H1 (cell line): Measurements from ENCODE around the gene NBAS. TPM values are rescaled to one million over a fixed set of nuclear protein-coding genes. Genes with fewer than 3 reads are reported as not detected.

Experiments used
- CTCF ChIA-PET: fragments of 300-600 bp; sonication (Branson Sonifier 250); formaldehyde crosslinking; loops from one replicate; lab custom pipeline; 2021; ENCODE audit not compliant: partially characterized antibody; lab: Charles Lee
- POLR2A ChIA-PET: fragments of 300-600 bp; sonication (Branson Sonifier 250); formaldehyde crosslinking; loops from one replicate; lab custom pipeline; 2021; ENCODE audit warnings: inconsistent platforms; ENCODE audit not compliant: partially characterized antibody; lab: Charles Lee
- DNase-seq, 2 experiments: peaks; one replicate each; pipeline versions ENCODE4 v3.0.0 to v3.0.0-alpha.2; 2010 to 2022; ENCODE audit warnings: low spot score in 2 of 2, low read depth in 1 of 2, mixed read lengths in 1 of 2
- FAIRE-seq: peaks from 2 replicates; lab custom pipeline; 2011; peaks lifted over from hg19 to GRCh38; lab: Jason Lieb, UNC
- H2AFZ ChIP-seq: 2 replicates; pipeline ENCODE4 v1.8.1; 2012; ENCODE audit warnings: low read length, inconsistent platforms
- H2AK5ac ChIP-seq: 2 replicates; pipeline ENCODE4 v1.6.1; 2013; ENCODE audit warnings: low read depth, low read length
- H2BK120ac ChIP-seq: replicated peaks from 2 replicates; pipeline ENCODE3; 2013; ENCODE audit warnings: low read depth, low read length, inconsistent platforms
- H2BK12ac ChIP-seq: 2 replicates; pipeline ENCODE4 v1.6.1; 2013; ENCODE audit warnings: low read depth, low read length
- H2BK15ac ChIP-seq: 2 replicates; pipeline ENCODE4 v1.6.1; 2013; ENCODE audit warnings: low read length
- H2BK20ac ChIP-seq: 2 replicates; pipeline ENCODE4 v1.6.1; 2013; ENCODE audit warnings: low read length
- H2BK5ac ChIP-seq: 2 replicates; pipeline ENCODE4 v1.6.1; 2013; ENCODE audit warnings: low read depth, low read length
- H3K14ac ChIP-seq: 2 replicates; pipeline ENCODE4 v1.6.1; 2013; ENCODE audit warnings: inconsistent platforms; ENCODE audit not compliant: insufficient read length
- H3K18ac ChIP-seq: 2 replicates; pipeline ENCODE4 v1.6.1; 2013; ENCODE audit warnings: low read length; ENCODE audit errors: extremely low read depth
- H3K23ac ChIP-seq: 2 replicates; pipeline ENCODE4 v1.6.1; 2013; ENCODE audit warnings: inconsistent platforms; ENCODE audit not compliant: insufficient read length
- H3K23me2 ChIP-seq: 2 replicates; pipeline ENCODE4 v1.6.1; 2013; ENCODE audit warnings: low read depth, low read length
- H3K27ac ChIP-seq: 2 replicates; pipeline ENCODE4 v1.6.1; 2011; ENCODE audit warnings: low read depth, low read length, inconsistent platforms
- H3K27me3 ChIP-seq, 4 experiments: replicated peaks in 1 of 4; 1 replicate in 1 of 4; 2 replicates in 3 of 4; pipeline versions ENCODE4 v1.6.1 to v1.8.1; 2011 to 2013; ENCODE audit warnings: low read length in 3 of 4, mild to moderate bottlenecking in 3 of 4, inconsistent platforms in 2 of 4, mixed read lengths in 2 of 4, moderate library complexity in 1 of 4; ENCODE audit not compliant: control insufficient read depth in 3 of 4, insufficient read depth in 3 of 4; ENCODE audit errors: extremely low read depth in 1 of 4
- H3K36me3 ChIP-seq, 4 experiments: 2 replicates each; pipeline versions ENCODE4 v1.6.1 to v1.8.1; 2011 to 2013; ENCODE audit warnings: mild to moderate bottlenecking in 4 of 4, low read length in 3 of 4, moderate library complexity in 2 of 4, control low read depth in 1 of 4, inconsistent platforms in 1 of 4; ENCODE audit not compliant: insufficient read depth in 4 of 4, control insufficient read depth in 2 of 4
- H3K4ac ChIP-seq: replicated peaks from 2 replicates; pipeline ENCODE3; 2013; ENCODE audit warnings: low read length, low read depth, mixed read lengths, inconsistent platforms; ENCODE audit not compliant: insufficient read length
- H3K4me1 ChIP-seq, 4 experiments: replicated peaks in 1 of 4; 1 replicate in 1 of 4; 2 replicates in 3 of 4; pipeline versions ENCODE4 v1.6.1 to v1.8.1; 2011 to 2013; ENCODE audit warnings: low read length in 3 of 4, inconsistent platforms in 2 of 4, mixed read lengths in 1 of 4; ENCODE audit not compliant: insufficient read depth in 4 of 4, control insufficient read depth in 3 of 4
- H3K4me2 ChIP-seq, 2 experiments: 2 replicates each; pipeline versions ENCODE4 v1.6.1 to v1.8.1; 2011 to 2013; ENCODE audit warnings: low read depth in 2 of 2, low read length in 2 of 2, control low read depth in 1 of 2, inconsistent platforms in 1 of 2, mild to moderate bottlenecking in 1 of 2; ENCODE audit not compliant: insufficient read depth in 1 of 2
- H3K4me3 ChIP-seq, 4 experiments: fragments of 200-600, 300-600 bp in 1 of 4; sonication (generic), shearing (Covaris generic), sonication (Bioruptor Twin) in 1 of 4; 2 replicates each; pipeline versions ENCODE4 v1.5.1 to v1.8.1; 2011 to 2016; ENCODE audit warnings: low read length in 4 of 4, low read depth in 3 of 4, control low read depth in 2 of 4, inconsistent platforms in 2 of 4, mild to moderate bottlenecking in 2 of 4, mixed read lengths in 1 of 4, moderate library complexity in 1 of 4; ENCODE audit not compliant: insufficient read depth in 2 of 4; ENCODE audit errors: extremely low read depth in 1 of 4
- H3K56ac ChIP-seq: replicated peaks from 2 replicates; pipeline ENCODE3; 2013; ENCODE audit warnings: low read depth, mild to moderate bottlenecking, mixed read lengths, low read length, inconsistent platforms; ENCODE audit not compliant: insufficient read length
- H3K79me1 ChIP-seq: 2 replicates; pipeline ENCODE4 v1.6.1; 2013; ENCODE audit warnings: low read depth, low read length, control low read depth
- H3K79me2 ChIP-seq, 2 experiments: 2 replicates each; pipeline versions ENCODE4 v1.6.1 to v1.8.1; 2012 to 2013; ENCODE audit warnings: low read length in 2 of 2, mild to moderate bottlenecking in 2 of 2, inconsistent platforms in 1 of 2; ENCODE audit not compliant: insufficient read depth in 2 of 2, control insufficient read depth in 1 of 2
- H3K9ac ChIP-seq, 4 experiments: replicated peaks in 1 of 4; 1 replicate in 1 of 4; 2 replicates in 3 of 4; pipeline versions ENCODE4 v1.6.1 to v1.8.1; 2011 to 2013; ENCODE audit warnings: low read depth in 3 of 4, low read length in 3 of 4, control low read depth in 2 of 4, mild to moderate bottlenecking in 2 of 4, moderate library complexity in 2 of 4, inconsistent platforms in 1 of 4; ENCODE audit errors: extremely low read depth in 1 of 4
- H3K9me3 ChIP-seq, 2 experiments: 2 replicates each; pipeline versions ENCODE4 v1.6.1 to v1.8.1; 2012 to 2013; ENCODE audit warnings: mild to moderate bottlenecking in 2 of 2, moderate library complexity in 2 of 2, control low read depth in 1 of 2, inconsistent platforms in 1 of 2, low read depth in 1 of 2, low read length in 1 of 2, mixed read lengths in 1 of 2; ENCODE audit not compliant: insufficient read depth in 2 of 2
- H4K20me1 ChIP-seq, 2 experiments: replicated peaks in 1 of 2; 2 replicates each; pipeline versions ENCODE3 to v1.8.1; 2011 to 2013; ENCODE audit warnings: inconsistent platforms in 2 of 2, low read length in 2 of 2, mild to moderate bottlenecking in 1 of 2; ENCODE audit not compliant: insufficient read depth in 2 of 2, control insufficient read depth in 1 of 2
- H4K5ac ChIP-seq: 2 replicates; pipeline ENCODE4 v1.6.1; 2013; ENCODE audit warnings: low read length, low read depth, mixed read lengths, inconsistent platforms; ENCODE audit not compliant: insufficient read length
- H4K8ac ChIP-seq: 2 replicates; pipeline ENCODE4 v1.8.0; 2013; ENCODE audit warnings: mild to moderate bottlenecking, moderate library complexity, low read length, inconsistent platforms; ENCODE audit not compliant: insufficient read depth; ENCODE audit errors: extremely low read depth
- H4K91ac ChIP-seq: replicated peaks from 2 replicates; pipeline ENCODE3; 2013; ENCODE audit warnings: low read length, mixed read lengths, inconsistent platforms; ENCODE audit not compliant: insufficient read length
- BRCA1 ChIP-seq: IDR thresholded peaks from 2 replicates; pipeline ENCODE4 v1.6.1; 2012; ENCODE audit warnings: low read depth, low read length, improper control_type of control experiment
- FOSL1 ChIP-seq: IDR thresholded peaks from 2 replicates; pipeline ENCODE4 v1.6.1; 2011; ENCODE audit warnings: mild to moderate bottlenecking, low read depth, low read length, moderate library complexity; ENCODE audit not compliant: insufficient read depth
- RFX5 ChIP-seq: IDR thresholded peaks from 2 replicates; pipeline ENCODE4 v1.6.1; 2011; ENCODE audit warnings: low read depth, low read length, improper control_type of control experiment, borderline replicate concordance
- SP1 ChIP-seq: IDR thresholded peaks from 2 replicates; pipeline ENCODE4 v1.6.1; 2011; ENCODE audit warnings: low read depth, low read length
- WGBS, 2 experiments: shearing (Covaris generic) in 1 of 2; methylation state at CpG; one replicate each; pipeline versions ENCODE4 v1.1.6 to v1.1.7; 2013 to 2015; ENCODE audit warnings: low lambda C conversion rate in 2 of 2, mixed read lengths in 2 of 2, inconsistent platforms in 1 of 2, low coverage in 1 of 2, missing lambda C conversion rate in 1 of 2; ENCODE audit not compliant: insufficient replicate concordance in 2 of 2, insufficient coverage in 1 of 2, insufficient read length in 1 of 2; ENCODE audit errors: extremely low coverage in 1 of 2, missing lambda C conversion rate in 1 of 2; 5-methylcytosine and 5-hydroxymethylcytosine counted together
- polyA plus RNA-seq, 7 experiments: library from polyadenylated mRNA; depleted of rRNA in 3 of 7; stranded (reverse) in 5 of 7; unstranded in 2 of 7; fragments of >200 nt in 5 of 7; fragments of 200-250 nt in 2 of 7; gene quantifications; 1 replicate in 5 of 7; 2 replicates in 1 of 7; 4 replicates in 1 of 7; pipeline versions ENCODE4 v1.2.1 to v1.2.3, GENCODE V29; 2011 to 2013; ENCODE audit warnings: missing spikeins in 2 of 7, mixed read lengths in 2 of 7
- total RNA-seq: library from RNA; stranded (reverse); fragmentation: NEBNext Ultra II Directional; extraction: Animal tissue kit (Norgen Biotek cat#: 25700); gene quantifications from 2 replicates; pipeline ENCODE4 v1.2.1, GENCODE V29; 2021

Gene NBAS
- total and polyA plus RNA-seq, 2 of the 8 experiments (the other 6 are each of a cell fraction or from before 2014, with no cell fraction given) = 19.6 to 34.8 TPM

- no peak overlapping the region for H4K91ac ChIP-seq
- no peak overlapping the region for H2AFZ ChIP-seq
- H3K23ac ChIP-seq = no peak overlapping the region
- ChIA-PET POLR2A (no interaction called here), CTCF (no interaction called here)
- no peak overlapping the region for H3K14ac ChIP-seq
- no peaks in the 10 kb centered on the region for H3K79me1 ChIP-seq
- no peaks in the 10 kb centered on the region for H3K9me3 ChIP-seq
- no peak overlapping the region for H3K18ac ChIP-seq
- H2BK15ac ChIP-seq = no peak overlapping the region
- TF ChIP-seq FOSL1 = no peak
- no peak for TF ChIP-seq RFX5
- no peak for TF ChIP-seq BRCA1
- no peak for TF ChIP-seq SP1
- H3K4me3 ChIP-seq = no peak overlapping the region
- no peak overlapping the region for H2BK20ac ChIP-seq
- H3K4me1 ChIP-seq = no peaks in the 10 kb centered on the region
- H4K20me1 ChIP-seq = no peaks in the 10 kb centered on the region
- WGBS, 2 experiments = 89% methylated on average over 1 of the region's 1 CpG; no CpG with 5 or more reads in 1 of the 2 experiments
- H3K4ac ChIP-seq = no peak overlapping the region
- H3K23me2 ChIP-seq = no peaks in the 10 kb centered on the region
- no peaks in the 10 kb centered on the region for H3K79me2 ChIP-seq
- H2AK5ac ChIP-seq = no peak overlapping the region
- H3K9ac ChIP-seq = no peak overlapping the region
- no peak overlapping the region for H3K27ac ChIP-seq
- no peak overlapping the region for H2BK12ac ChIP-seq
- FAIRE-seq (no peak), DNase-seq (no peak)
- H3K56ac ChIP-seq = no peak overlapping the region
- no peak overlapping the region for H4K8ac ChIP-seq
- H3K27me3 ChIP-seq = no peaks in the 10 kb centered on the region
- no peak overlapping the region for H2BK120ac ChIP-seq
- H3K36me3 ChIP-seq = no peaks in the 10 kb centered on the region
- H3K4me2 ChIP-seq = no peak overlapping the region
- H2BK5ac ChIP-seq = no peak overlapping the region
- H4K5ac ChIP-seq = no peak overlapping the region
Observed at GRCh38 chr2:15325296-15325695, 235.8 kb downstream of the NBAS start.
